Tibial artery (tissue), 4 donors: ENCODE data around the gene SCARB1.
"Not testable (repeated sequence)": the region's sequence is repeated elsewhere in the genome, so short reads cannot be mapped to it uniquely, and the experiment has no call there.

ENCODE experiments used
- DNase-seq, 2 donors: peaks; one replicate each; pipeline ENCODE4 v3.0.0-alpha.2; 2019
- H3K27ac ChIP-seq, 2 donors: fragments of 200-600 bp; sonication (generic) in 1 of 2; 1 replicate in 1 of 2; 2 replicates in 1 of 2; pipeline ENCODE4 v1.5.1; 2018 to 2019; ENCODE audit warnings: mild to moderate bottlenecking in 1 of 2
- H3K27me3 ChIP-seq, 2 donors: fragments of 200-600 bp; sonication (generic) in 1 of 2; one replicate each; pipeline versions ENCODE4 v1.5.1 to v1.6.0; 2016 to 2019
- H3K36me3 ChIP-seq, 3 donors: fragments of 200-600 bp; sonication (generic) in 2 of 3; one replicate each; pipeline ENCODE4 v1.5.1; 2016 to 2019; ENCODE audit warnings: mild to moderate bottlenecking in 2 of 3
- H3K4me1 ChIP-seq, 4 donors: fragments of 200-600 bp; sonication (generic) in 2 of 4; 1 replicate in 3 of 4; 2 replicates in 1 of 4; pipeline ENCODE4 v1.5.1; 2016 to 2019
- H3K4me3 ChIP-seq, 2 donors: fragments of 200-600 bp; sonication (generic) in 1 of 2; 1 replicate in 1 of 2; 2 replicates in 1 of 2; pipeline ENCODE4 v1.5.1; 2018 to 2019; ENCODE audit warnings: mild to moderate bottlenecking in 2 of 2
- H3K9me3 ChIP-seq, 3 donors: fragments of 200-600 bp; sonication (generic) in 1 of 3; one replicate each; pipeline ENCODE4 v1.5.1; 2016 to 2019
- intact Hi-C: fragments of 100-400 bp; cut with DNase I; formaldehyde crosslinking; loops from one replicate; pipeline ENCODE4 v1.15.0; 2023; ENCODE audit warnings: low total_unique reads
- TF ChIP-seq, protein P1 (sequence below), 2 experiments: fragments of 200-600 bp in 1 of 2; fragments of 450-650 bp in 1 of 2; IDR thresholded peaks; one replicate each; pipeline ENCODE4 v1.5.1; 2017 to 2019; ENCODE audit warnings: antibody characterized with exemption in 2 of 2, mild to moderate bottlenecking in 1 of 2, moderate library complexity in 1 of 2

SCARB1 gene, protein sequence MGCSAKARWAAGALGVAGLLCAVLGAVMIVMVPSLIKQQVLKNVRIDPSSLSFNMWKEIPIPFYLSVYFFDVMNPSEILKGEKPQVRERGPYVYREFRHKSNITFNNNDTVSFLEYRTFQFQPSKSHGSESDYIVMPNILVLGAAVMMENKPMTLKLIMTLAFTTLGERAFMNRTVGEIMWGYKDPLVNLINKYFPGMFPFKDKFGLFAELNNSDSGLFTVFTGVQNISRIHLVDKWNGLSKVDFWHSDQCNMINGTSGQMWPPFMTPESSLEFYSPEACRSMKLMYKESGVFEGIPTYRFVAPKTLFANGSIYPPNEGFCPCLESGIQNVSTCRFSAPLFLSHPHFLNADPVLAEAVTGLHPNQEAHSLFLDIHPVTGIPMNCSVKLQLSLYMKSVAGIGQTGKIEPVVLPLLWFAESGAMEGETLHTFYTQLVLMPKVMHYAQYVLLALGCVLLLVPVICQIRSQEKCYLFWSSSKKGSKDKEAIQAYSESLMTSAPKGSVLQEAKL

GRCh38 chr12:124863416-124864325 is at the start of gene SCARB1:
Gene SCARB1 (minus strand): TSS chr12:124863864. CDS start chr12:124863720, 144 bp downstream.
- TF ChIP-seq, protein P1, sequence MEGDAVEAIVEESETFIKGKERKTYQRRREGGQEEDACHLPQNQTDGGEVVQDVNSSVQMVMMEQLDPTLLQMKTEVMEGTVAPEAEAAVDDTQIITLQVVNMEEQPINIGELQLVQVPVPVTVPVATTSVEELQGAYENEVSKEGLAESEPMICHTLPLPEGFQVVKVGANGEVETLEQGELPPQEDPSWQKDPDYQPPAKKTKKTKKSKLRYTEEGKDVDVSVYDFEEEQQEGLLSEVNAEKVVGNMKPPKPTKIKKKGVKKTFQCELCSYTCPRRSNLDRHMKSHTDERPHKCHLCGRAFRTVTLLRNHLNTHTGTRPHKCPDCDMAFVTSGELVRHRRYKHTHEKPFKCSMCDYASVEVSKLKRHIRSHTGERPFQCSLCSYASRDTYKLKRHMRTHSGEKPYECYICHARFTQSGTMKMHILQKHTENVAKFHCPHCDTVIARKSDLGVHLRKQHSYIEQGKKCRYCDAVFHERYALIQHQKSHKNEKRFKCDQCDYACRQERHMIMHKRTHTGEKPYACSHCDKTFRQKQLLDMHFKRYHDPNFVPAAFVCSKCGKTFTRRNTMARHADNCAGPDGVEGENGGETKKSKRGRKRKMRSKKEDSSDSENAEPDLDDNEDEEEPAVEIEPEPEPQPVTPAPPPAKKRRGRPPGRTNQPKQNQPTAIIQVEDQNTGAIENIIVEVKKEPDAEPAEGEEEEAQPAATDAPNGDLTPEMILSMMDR (IDR thresholded peaks at IDR 0.05), result no peak
- peak within 1 kb of the TSS; percentile 60 to 79 for H3K4me3 ChIP-seq
- H3K27me3 ChIP-seq, result no peaks in the 10 kb centered on the region
- H3K9me3 ChIP-seq, result no peaks in the 10 kb centered on the region
- peak; percentile 69 to 89 for DNase-seq
- peaks cover 0 to 30% (median 17%) of the 10 kb centered on the region in 4 donors for H3K4me1 ChIP-seq
- H3K36me3 ChIP-seq, result no peaks in the 10 kb centered on the region
- peak within 1 kb of the TSS; percentile 54 to 62 for H3K27ac ChIP-seq
- intact Hi-C loops, result no loop called here

DNA sequence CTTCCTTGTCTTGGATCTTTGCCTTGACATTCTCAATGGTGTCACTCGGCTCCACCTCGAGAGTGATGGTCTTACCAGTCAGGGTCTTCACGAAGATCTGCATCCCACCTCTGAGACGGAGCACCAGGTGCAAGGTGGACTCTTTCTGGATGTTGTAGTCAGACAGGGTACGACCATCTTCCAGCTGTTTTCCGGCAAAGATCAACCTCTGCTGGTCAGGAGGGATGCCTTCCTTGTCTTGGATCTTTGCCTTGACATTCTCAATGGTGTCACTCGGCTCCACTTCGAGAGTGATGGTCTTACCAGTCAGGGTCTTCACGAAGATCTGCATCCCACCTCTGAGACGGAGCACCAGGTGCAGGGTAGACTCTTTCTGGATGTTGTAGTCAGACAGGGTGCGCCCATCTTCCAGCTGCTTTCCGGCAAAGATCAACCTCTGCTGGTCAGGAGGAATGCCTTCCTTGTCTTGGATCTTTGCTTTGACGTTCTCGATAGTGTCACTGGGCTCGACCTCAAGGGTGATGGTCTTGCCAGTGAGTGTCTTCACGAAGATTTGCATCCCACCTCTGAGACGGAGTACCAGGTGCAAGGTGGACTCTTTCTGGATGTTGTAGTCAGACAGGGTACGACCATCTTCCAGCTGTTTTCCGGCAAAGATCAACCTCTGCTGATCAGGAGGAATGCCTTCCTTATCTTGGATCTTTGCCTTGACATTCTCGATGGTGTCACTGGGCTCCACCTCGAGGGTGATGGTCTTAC is 49.0 kb upstream of the SCARB1 start:
- H3K4me3 ChIP-seq, result peak overlapping the region; percentile 79 to 83
- peaks cover 0 to 44% (median 25%) of the 10 kb centered on the region in 4 donors for H3K4me1 ChIP-seq
- H3K27me3 ChIP-seq, H3K9me3 ChIP-seq, DNase-seq, intact Hi-C loops: not testable (repeated sequence)
- peaks cover 30 to 36% (median 33%) of the 10 kb centered on the region in 3 donors for H3K36me3 ChIP-seq
- H3K27ac ChIP-seq, result peak overlapping the region; percentile 97 to 100

GRCh38 chr12:124911521-124911920 is 47.9 kb upstream of the SCARB1 start:
- Histone ChIP-seq H3K36me3 (peaks cover 30 to 36% (median 33%) of the 10 kb centered on the region in 3 donors), H3K4me3 (peak overlapping the region; percentile 36 to 44), H3K4me1 (peaks cover 0 to 42% (median 23%) of the 10 kb centered on the region in 4 donors), H3K27ac (peak overlapping the region; percentile 1 to 57)
- intact Hi-C loops, DNase-seq, H3K27me3 ChIP-seq, H3K9me3 ChIP-seq: not testable (repeated sequence)

DNA sequence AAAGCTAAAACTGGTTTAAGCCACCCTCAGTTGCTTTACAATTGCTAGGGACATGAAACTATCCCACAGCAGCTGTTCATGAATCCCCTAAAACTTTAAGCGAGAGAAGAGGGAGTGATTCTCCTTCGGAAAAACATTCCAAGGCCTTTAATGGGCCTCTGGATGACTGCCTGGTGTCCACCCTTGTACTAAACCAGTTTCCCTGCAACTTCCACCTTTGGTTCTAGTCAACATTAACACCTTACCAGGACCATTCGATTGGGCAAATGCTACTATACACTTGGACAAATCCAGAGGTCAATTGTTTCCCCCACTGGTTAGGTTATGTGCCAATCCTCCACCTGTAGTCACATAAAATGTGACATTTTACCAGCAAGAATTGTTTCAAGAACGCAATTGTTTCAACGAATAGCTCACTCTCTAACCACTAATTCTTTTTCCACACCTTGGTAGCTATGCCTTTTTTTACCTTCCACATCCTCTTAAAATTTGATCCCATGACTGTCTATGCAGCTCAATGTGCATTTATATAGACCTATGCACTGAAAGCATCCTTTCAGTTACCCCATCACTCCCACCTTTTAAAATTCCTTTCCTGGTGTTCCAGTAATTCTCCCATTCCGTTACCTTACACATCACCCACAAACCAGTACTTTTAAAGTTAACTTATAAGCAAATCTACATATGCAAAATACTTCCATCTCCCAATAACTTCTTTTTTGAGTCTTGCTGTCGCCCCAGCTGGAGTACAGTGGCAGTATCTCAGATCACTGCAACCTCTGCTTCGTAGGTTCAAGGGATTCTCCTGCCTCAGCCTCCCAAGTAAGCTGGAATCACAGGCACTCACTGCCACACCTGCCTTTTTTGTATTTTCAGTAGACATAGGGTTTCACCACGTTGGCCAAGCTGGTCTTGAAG is 47.2 kb upstream of the SCARB1 start:
- intact Hi-C loops, result no loop called here
- DNase-seq, result no peak
- Histone ChIP-seq H3K4me3 (peak overlapping the region; percentile 36 to 44), H3K27me3 (no peaks in the 10 kb centered on the region), H3K4me1 (peaks cover 0 to 40% (median 21%) of the 10 kb centered on the region in 4 donors), H3K36me3 (peaks cover 30 to 36% (median 33%) of the 10 kb centered on the region in 3 donors), H3K27ac (peak overlapping the region; percentile 1 to 57), H3K9me3 (peaks cover 0 to 5% (median 0%) of the 10 kb centered on the region in 3 donors)
- TF ChIP-seq, protein P1 (IDR thresholded peaks at IDR 0.05), result no peak

- peak overlapping the region; percentile 45 to 57 for H3K27ac ChIP-seq
- H3K9me3 ChIP-seq, result peaks cover 0 to 5% (median 0%) of the 10 kb centered on the region in 3 donors
- H3K4me1 ChIP-seq, result peaks cover 0 to 39% (median 22%) of the 10 kb centered on the region in 4 donors
- peaks cover 30 to 36% (median 33%) of the 10 kb centered on the region in 3 donors for H3K36me3 ChIP-seq
- intact Hi-C loops, result loop anchor here (5.0 kb wide), 1 partner anchor 32 kb away; no protein-coding TSS in a partner anchor
- TF ChIP-seq, protein P1 (IDR thresholded peaks at IDR 0.05), result no peak
- peak overlapping the region; percentile 36 to 44 for H3K4me3 ChIP-seq
- no peak for DNase-seq
- H3K27me3 ChIP-seq, result no peaks in the 10 kb centered on the region
These were observed 46.3 kb upstream of the SCARB1 start for GRCh38 chr12:124909831-124910560.
